ENCODE results near the gene CDC20. TPM values are rescaled to one million over a fixed set of nuclear protein-coding genes. Genes with fewer than 3 reads are reported as not detected.
"Not testable (repeated sequence)": the region's sequence is repeated elsewhere in the genome, so short reads cannot be mapped to it uniquely, and the experiment has no call there.

CDC20 gene
- polyA plus RNA-seq, 10 donors: 11.7 to 33.1 (median 19.3) TPM

- no peak for DNase-seq
Observed at GRCh38 chr1:43381612-43382011, 22.8 kb downstream of the CDC20 start.

DNA sequence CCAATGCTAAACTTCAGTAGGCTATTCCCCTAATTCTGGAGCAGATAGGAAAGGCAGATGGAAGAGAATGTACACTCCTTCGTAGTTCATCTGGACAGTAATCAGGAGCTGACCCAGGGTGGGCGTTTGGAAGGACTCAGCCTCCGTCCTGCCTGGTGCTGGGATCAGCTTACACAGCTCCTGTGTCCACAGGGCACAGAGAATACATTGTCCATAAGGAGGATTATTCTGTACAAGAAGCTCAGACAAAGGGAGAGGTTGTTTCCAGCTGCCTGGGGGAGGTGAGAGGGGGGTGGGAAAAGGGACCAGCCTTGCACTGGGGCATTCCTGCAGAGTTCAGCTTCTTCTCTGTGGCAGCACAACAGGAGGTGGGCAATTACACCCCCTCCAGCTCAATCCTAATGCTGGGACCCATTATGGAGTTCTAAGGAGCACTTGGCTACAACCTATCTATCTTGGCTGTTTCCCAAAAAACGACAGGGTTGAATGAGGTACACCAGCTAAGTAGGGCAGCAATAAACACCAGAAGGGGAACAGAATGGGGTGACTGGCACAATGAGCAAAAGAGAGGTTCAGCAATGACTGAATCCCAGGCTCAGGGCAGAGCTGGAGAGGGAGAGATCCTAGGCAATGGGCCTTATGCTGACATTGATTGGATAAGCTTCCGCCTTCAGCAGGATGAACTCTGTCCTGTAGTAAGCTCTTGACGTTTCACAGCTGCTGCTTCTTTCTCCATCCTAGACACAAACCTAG is 23.4 kb downstream of the CDC20 start:
- DNase-seq: no peak

DNA sequence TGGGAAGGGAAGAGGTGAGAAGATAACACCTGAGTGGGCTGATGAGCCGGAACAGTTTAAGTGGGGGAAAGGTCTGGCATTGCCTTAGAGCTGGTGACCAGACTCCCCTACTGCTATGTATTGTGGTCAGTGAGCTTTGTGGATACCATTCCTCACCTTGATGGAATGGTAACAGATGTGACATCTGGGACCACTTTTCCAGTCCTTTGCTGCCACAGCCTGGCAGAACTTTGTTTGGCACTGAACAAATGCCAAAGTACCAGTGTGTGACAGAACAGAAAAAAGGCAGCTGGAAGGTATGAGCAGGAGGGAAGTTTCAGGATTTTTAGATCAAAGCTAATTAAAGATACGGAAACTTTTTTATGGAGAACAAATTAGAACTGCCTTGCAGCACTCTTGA is 24.7 kb downstream of the CDC20 start:
- no peak for DNase-seq

DNA sequence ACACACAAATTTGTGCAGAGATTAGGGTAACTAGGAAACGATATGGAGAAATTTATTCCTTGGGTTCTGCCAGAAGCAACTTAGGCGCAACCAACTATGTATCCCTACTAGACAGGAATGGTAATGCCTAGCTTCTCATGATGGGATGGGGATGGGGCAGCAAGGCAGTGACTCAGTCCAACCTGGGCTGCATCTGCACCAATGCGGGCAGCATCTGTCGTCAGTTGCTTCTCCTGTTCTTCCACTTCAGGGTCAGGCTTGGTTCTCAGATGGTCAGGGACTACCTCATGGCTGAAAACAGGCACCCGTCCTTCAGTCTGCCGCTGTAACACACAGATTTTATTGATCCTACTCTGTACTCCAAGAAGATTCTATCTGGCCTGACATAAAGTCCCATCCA is 27.9 kb downstream of the CDC20 start:
- DNase-seq: no peak

DNA sequence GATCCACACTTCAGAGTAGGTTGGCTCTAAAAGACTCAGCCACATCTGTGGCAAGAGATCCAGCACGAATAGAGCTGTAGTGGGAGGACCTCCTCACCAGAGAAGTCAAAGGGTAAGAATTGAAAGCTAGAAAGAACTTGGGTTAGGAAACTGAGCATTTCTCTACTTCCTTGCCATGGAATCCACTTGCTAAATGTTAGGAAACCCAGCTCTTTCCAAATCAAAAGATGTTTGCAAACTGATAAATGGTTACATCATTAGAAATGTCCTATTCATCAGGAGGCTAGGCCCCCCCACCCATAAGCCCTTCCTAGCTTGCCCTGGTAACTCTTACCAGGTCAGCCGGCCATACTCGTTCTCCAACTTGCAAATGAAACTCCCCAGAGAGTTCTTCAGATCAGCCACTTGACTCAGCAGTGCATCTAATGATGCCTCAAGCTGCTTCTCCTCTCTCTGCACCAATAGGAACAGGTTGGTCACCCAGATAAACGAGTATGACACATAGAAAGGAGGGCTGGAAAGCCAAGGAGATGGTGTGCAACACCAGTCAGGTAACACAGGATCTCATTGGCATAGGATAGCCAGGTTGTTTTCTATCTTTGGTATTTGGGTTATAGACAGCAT is 29.3 kb downstream of the CDC20 start:
- DNase-seq: no peak

DNA sequence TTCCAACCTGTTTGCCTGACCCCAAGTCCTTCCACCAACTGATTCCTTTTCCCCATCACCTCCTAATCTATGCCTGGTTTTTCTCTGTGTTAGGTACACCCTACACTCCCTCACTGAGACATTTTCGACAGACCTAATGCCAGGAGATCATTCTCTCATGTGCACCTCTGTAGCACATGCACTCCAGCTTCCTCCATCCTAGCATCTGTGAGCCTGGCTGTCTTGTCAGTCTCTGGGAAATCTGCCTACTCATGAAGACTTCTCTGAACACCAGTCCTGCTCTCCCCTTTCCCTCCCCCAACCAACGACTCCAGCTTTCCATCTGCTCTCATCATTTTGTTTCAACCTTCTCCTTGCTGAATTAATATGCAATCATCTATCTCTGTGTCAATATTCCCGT is 29.8 kb downstream of the CDC20 start:
- DNase-seq: no peak

DNA sequence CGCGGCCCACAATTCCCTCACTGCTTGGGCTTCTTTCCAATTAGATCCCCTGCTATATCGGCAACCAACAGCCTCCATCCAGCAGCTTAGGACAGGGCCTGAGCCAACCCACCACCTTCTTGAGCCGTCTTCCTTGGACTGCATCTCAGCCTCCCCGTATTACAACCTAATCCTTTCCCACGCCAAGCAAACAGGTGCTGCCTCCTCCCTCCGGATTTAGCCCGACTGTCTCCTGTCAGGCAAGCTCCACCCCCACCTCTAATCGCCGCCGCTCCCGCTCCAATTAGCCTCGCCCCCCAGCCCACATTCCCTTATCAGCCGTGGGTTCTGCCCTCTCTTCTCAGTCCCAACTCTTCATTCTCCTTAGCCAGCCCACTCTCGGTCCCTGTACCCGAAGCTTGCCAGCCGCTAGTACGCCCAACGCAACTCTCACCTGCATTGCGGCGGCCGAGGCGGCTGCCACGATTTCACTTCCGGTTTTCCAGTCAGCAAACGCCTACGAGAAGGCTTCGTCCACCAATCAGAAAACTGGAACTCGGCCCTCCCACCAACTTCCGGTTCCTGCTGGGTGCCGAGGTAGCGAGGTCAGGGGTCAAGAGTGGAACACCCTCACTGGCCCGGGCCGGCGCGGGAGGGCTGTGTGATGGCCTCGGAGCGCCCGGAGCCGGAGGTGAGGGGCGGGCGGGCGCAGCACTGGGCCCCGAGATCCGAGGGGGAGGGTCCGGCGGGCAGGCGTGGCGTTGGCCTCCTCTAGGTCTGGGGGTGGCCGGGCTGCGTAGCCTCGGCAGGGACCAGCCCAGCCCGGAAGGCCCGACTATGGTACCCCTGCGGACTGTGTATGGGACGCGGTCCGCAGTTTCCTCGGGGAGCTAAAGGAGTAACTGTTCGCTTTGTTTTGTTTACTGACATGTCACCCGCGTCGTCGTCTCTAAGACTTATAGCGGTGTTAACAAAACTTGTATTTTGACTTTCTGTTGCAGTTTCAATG is 30.8 kb downstream of the CDC20 start, which contains the start of the genes MED8 and SZT2:
MED8 (minus strand) TSS at position 475 of the 988 bp plus-strand sequence; CDS start at position 439, 36 bp downstream.
SZT2 (plus strand) TSS at position 574 of the 988 bp plus-strand sequence; CDS start at position 644, 70 bp downstream.
- peak; percentile 96 to 98 (median 97) for DNase-seq

GRCh38 chr1:43392702-43393101 is 33.9 kb downstream of the CDC20 start:
- DNase-seq: no peak

DNA sequence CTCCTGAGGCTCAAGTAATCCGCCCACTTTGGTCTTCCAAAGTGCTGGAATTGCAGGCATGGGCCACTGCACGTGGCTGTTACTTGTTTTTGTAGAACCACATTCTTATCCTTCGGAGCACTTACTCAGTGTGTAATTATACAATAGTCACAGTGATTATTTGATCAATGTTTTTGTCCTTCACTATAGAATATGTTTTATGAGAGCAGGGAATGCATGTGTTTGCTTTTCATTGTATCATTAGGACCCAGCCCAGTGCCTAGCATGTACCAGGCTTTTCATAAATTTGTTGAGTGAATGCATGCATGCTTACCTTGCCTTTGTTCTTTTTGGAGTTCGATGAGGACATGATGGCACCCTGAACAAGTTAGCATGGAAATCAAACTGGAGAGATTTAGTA is 36.7 kb downstream of the CDC20 start:
- no peak for DNase-seq

GRCh38 chr1:43396059-43396458 is 37.3 kb downstream of the CDC20 start:
- DNase-seq: no peak

DNA sequence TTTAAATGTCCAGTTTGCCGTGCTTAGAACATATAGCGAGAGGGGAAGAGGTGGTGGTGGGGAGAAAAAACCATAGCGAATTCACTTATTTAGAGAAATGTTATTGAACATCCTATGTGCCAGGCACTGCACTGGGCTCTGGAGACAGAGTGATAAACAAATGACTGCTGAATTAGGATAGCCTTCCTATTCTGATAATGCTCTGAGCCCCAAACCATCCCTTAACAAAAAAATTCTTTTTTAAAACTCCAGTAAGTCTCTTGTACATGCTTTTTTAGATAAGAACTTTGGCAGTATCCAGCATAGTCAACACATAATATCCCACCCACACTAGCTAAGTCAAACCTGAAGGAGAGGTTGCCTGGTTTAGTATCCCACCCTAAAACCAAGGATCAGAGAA is 39.4 kb downstream of the CDC20 start:
- DNase-seq: no peak

DNA sequence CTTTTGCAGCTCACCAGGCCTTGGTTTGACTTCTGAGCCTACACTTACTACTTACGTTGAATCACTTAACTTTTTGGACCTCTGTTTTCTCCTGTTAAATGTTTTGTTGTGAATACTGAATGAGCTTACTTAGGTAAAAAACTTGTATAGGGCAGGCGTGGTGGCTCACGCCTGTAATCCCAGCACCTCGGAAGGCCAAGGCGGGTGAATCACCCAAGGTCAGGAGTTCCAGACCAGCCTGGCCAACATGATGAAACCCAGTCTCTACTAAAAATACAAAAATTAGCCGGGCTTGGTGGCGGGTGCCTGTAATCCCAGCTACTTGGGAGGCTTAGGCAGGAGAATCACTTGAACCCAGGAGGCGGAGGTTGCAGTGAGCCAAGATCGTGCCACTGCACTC is 41.7 kb downstream of the CDC20 start:
- DNase-seq: not testable (repeated sequence)

DNA sequence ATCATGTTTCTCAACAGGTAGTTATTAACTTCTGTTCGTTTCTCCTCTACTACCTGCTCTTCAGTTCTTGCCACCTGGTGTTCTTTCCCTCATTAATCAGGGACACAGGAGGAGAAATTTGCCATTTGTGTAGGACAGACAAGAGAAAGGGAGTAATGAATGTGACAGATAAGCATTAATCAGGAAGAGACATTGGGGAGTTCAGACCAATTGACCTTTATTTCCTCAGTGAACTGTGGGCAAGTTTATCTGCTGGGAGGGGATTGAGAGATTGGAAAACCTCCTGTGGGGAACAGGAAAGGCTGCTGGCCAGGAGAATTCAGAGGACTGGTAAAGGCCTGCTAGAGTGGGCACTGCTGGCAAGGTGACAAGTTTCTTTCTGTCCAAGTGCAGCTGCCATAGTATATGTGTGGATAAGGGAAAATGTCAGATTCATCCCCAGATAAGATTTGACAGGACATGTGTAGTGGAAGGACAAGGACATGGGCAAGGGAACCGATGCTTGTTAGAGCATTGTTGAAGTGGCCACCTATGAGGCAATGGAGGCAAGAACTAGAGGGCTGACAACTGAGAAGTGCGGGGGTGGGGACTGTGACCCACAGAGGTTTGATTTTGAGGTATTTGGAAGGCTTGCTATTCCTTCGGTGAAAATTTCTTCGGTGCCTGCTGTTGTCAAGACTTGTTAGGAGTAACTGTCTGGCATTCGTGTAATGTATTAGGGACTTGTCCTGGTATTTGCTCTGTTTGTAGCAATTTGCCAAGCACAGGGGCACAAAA is 43.5 kb downstream of the CDC20 start:
- DNase-seq: no peak

GRCh38 chr1:43404353-43404752 is 45.6 kb downstream of the CDC20 start:
- no peak for DNase-seq

DNA sequence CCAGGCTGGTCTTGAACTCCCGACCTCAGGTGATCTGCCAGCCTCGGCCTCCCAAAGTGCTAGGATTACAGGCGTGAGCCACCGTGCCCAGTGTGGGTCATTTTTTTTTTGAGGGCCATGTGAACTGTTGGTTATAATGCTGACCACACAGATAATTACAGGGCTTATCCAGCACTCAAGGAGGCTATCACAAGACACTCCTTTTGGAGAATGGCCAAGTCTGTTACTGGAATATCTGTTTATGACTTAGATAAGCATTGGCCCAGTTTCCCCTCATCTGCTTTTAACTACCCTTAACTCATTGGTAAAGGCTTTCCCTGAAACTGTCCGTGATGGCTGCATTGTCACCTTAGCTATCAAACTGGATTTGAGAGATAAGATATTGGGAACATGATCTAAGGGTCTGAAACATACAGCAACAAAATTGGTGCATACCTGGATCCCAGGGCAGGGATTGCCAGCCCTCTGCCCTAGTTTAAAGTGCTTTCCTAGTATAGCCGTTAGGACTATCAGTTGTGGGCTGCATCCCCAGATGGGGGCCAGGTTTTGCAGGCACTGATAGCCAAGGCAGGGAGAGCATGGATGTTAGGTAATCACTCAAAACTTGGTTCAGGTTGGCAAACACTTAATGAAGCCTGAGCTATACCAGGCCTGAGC is 46.6 kb downstream of the CDC20 start:
- no peak for DNase-seq

GRCh38 chr1:43405876-43406234 is 47.1 kb downstream of the CDC20 start:
- DNase-seq: no peak

DNA sequence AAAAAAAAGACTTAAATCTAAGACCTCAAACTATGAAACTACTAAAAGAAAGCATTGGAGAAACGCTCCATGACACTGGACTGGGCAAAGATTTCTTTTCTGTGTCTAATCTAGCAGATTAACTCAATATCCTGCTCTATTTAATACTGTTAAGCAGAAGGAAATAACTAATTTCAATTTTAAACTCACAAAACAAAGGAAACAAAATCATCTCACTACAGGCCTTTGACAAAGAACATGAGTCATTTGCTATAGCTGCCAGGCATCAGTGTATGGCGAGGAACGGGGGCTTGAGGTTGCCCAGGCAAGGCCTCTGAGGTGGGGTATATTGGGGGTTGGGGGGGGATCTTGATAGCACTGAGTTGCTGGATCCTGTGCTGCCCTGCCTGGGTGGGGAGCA is 51.8 kb downstream of the CDC20 start:
- no peak for DNase-seq

All from muscle of back (tissue), 11 donors.